NCI-H526 treated with DMSO at 0.1 percent for 48 hours (cell line): ENCODE results near the gene GAPDH.
"Not testable (repeated sequence)": the region's sequence is repeated elsewhere in the genome, so short reads cannot be mapped to it uniquely, and the experiment has no call there.

ENCODE experiments used
- DNase-seq: peaks from one replicate; lab custom pipeline; 2025; lab: John Stamatoyannopoulos, UW

The GAPDH gene

DNA sequence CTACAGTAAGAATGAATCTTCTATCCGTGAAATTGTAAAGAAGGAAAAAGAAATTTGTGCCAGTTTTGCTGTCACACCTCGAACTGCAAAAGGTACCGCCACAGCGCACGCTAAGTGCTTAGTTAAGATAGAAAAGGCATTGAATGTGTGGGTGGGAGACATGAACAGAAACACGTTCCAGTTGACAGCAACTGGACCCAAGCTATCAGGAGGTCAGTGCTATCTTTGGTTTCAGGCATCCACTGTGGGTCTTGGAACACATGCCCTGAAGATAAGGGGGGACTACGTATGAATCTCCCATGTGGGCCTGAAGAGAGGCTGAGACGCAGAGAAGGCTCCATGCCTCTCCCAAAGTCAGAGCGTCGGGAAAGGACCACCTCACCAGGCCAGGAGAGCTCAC lies 11.7 kb downstream of the GAPDH start:
- DNase-seq = no peak

DNA sequence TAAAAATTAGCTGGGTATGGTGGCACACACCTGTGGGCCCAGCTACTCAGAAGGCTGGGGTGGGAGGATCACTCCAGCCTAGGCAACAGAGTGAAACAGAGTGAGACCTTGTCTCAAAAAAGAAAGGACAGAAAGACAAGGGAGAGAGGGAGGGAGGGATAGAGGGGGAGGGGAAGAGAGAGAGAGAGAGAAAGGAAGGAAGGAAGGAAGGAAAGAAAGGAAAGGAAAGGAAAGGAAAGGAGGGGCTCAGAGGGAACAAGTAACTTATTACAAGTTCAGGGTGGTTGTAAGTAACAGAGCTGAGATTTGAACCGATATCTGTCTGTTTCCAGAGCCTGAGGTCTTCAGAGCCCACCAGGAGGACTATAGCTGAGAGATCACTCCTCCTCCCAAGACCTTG lies 13.2 kb downstream of the GAPDH start:
- no peak for DNase-seq

DNA sequence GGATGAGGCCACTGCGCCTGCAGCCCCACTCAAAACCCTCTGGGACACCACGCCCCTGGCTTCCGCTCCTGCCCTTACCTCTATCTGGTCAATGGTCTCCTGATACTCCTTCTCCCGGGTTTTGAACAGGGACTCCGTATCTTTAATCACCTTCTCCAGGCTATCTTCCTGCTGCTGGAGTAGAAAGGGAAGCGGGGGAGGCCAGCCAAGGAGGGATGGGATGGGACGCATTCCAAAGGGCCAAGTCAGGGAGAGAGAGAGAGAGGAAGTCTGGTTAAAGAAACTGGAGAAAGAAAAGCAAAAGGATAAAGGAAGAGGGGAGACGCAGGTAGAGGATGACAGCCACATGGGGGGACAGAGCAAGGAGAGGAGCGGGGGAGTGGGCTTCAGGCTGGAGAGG lies 13.7 kb downstream of the GAPDH start:
- DNase-seq = no peak

GRCh38 chr12:6548556-6548955 lies 14.2 kb downstream of the GAPDH start:
- DNase-seq = no peak

- DNase-seq = no peak
Measured at GRCh38 chr12:6548966-6549683, 14.8 kb downstream of the GAPDH start.

- DNase-seq = no peak
Measured at GRCh38 chr12:6549684-6550151, 15.4 kb downstream of the GAPDH start.

- DNase-seq = no peak
Measured at GRCh38 chr12:6550294-6551062, 16.2 kb downstream of the GAPDH start.

DNA sequence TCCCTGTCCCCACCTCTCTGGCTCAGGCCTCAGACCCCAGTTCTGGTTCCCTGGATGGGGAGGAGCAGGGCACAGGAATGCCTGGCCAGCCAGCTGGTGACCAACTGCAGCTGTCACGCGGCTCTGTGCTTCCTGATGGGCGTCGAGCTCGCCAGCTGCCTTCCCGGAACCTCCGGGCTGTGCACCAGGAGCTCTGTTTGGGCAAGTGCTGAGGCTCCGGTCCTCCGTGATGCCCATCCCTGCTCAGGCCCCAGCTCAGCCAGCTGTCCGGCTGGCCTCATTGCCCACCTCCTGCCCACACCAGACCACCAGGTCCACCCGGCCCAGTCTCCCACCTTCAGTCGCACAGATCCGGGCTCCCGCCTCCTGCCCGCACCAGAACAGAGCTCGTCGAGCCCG lies 16.7 kb downstream of the GAPDH start:
- DNase-seq = no peak

DNA sequence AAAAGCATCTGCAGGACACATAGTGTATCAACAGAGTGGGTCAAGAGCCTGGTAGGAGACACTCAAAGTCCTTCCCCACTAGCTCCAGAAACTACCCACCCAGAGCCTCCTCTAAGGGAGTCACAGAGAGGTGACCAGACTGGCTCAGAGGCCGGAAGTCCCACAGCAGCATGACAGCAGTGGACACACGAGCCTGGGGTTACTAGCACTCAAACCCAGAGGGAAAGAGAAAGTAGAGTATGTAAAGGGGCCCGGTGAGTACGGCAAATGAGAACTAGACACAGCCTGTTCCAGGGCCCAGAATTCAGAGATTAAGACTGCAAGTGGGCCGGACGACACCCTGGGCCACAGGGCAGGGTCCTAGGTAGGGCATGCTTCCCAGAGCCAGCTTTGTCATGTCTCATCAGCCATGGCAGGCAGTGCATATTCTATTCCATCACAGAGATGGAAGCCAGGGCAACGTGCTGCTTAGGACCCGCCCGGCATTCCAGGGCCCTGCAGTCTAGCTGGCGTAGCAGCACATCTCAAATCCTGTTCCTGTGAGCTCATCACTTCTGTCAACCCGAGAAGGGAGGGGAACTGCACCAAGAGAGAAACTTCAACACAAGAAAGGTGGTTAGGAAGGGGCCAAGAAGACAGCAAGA lies 17.3 kb downstream of the GAPDH start:
- DNase-seq = no peak

DNA sequence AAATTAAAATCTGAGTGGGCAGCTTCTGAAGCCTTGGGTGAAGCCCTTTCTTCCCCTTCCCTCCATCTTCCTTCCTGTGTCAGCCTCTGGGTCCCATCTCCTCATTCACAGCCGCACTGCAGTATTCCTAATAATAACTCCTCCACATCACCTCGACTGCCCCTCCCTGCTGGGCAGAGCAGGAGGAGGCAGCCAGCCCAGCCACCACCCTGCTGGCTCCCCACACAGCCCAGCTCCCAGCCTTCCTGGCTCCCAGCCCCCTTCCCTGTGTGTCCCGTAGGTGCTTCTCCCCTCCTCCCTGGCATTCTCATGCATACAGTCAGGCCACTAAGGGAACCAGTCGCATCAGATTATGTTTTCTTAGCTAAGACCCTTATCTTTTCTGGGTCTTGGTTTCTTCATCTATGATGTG lies 17.8 kb downstream of the GAPDH start:
- DNase-seq = no peak

DNA sequence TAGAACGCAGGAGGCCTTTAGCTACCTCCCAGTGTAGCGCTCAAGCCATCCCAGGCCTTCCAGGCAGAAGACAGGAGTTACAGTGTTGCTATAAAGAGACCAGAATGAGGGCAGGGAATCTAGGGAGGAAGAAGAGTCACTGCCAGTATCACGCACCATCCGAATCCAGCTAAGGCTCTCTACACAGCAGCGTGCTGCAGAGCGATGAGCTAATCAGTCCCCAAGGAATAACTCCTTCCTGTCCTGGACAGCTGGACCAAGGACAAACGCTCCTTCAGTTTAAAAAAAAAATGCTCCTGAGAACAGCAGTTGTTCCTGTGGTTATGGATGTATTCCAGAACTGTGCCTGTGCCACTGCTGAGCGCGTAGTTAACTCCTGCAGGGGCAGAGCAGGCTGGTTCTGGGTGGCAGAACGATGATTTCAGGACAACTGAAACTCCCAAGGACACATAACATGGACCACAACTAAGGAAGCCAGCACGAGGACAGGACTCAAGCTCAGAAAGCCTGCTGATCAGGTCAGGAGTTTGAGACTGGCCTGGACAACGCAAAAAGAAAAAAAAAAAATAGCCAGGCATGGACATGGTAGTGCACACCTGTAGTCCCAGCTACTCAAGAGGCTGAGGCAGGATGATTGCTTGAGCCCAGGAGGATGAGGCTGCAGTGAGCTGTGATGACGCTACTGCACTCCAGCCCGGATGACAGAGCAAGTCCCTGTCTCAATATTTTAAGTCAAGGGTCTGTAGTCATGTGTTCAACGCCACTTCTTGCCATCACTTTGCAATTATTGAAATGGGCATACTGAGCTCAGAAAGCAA lies 18.9 kb downstream of the GAPDH start:
- DNase-seq = no peak

GRCh38 chr12:6554168-6555017 lies 20.1 kb downstream of the GAPDH start:
- DNase-seq = peak; percentile 20

DNA sequence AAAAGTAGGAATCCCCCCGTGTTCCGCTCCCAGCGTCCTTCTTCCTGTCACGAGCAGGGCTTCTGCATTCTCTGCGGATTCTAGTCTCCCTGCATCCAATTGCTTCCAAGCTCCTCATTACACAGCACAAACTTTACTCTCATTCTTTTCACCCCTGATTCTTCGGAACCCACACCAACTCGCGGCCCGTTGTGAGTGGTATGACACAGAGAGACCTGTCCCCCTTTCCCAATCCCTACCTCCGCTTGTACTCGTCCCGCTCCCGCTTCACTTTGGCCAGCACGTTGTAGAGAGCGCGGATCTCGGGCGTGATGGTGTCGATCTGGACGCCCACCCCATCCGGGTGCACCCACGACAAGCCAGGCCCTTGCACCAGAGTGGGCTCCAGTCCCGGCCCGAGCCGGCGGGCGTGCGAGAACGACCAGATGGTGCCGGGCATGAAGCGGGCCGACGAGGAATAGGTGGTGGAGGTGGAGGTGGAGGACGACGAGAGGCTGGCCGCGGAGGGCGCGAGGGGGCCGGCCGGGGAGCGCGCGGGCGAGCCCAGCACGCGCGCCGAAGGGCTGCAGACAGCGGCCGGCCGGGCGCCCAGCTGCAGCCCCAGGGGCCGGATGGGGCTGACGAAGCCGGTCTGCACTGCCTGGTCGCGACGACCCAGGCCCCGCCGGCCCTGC lies 20.8 kb downstream of the GAPDH start:
- DNase-seq = no peak

DNA sequence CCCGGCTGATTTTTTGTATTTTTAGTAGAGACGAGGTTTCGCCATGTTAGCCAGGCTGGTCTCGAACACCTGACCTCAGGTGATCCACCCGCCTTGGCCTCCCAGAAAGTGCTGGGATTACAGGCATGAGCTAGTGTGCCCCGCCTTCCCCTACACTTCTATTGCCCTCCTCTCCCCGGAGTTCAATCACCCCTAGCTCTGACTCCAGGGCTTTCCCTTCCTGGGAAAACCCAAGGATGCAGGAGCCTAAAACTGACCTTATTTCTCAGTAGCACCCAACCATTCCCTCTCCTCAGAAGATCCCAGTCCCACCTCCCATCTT lies 22.1 kb downstream of the GAPDH start:
- DNase-seq = not testable (repeated sequence)

GRCh38 chr12:6556857-6557256 lies 22.5 kb downstream of the GAPDH start:
- no peak for DNase-seq

GRCh38 chr12:6558014-6558760 lies 23.9 kb downstream of the GAPDH start:
- DNase-seq = not testable (repeated sequence)

DNA sequence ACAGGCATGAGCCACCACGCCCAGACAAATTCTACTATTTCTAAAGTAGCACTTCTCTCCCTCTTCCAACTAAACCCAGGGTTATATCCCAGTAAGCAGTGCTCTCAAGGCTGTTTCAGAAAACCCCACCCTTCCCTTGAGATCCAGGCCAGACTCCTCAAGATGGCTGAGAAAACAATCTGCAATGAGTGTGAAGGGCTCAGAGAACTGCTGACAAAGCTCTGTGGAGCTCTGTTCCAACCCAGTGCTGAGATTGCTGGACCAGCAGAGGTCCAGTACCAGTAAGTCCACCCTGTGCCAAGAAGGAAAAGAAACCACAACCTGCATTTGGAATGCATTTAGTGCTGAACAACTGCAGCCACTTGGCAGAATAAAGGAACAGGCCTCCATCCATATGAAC lies 25.2 kb downstream of the GAPDH start:
- no peak for DNase-seq

DNA sequence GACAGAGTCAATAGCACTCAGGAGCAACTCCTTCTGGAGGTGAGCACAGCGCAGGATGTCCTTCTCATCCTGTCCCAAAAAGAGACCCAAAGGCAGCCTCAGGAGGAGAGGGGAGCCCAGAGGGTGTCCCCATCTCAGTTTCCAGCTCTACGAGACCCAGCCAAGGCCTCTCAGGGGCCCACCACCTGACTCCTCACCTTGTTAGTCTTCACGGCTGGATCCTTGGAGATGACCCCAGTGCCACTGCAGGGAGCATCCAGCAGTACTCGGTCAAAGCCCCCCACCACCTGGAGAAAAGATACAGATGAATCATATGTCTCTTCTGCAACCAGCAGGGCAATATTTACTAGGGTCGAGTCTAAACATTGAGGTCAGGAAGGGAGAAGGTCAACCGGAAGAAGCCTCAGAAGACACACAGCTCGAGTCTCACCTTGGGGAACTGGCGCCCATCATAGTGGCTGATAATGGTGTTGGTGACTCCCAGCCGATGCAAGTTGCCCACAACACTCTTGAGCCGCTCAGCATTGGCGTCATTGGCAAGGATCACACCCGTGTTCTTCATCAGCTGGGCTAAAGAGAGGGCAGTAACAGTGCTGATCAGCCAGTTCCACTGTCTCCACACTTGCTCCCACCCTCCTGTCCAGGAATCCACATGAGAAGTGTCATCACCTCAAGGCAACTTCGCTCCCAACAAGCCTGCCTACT lies 26.3 kb downstream of the GAPDH start:
- DNase-seq = no peak

GRCh38 chr12:6562881-6563280 lies 28.6 kb downstream of the GAPDH start:
- no peak for DNase-seq
